K562 (cell line): ENCODE data around the gene TRUB1. TPM values are rescaled to one million over a fixed set of nuclear protein-coding genes. Genes with fewer than 3 reads are reported as not detected.

Experiments
- ATAC-seq: fragments of 200-7000 bp; cut with Tn5 transposase; 3 replicates; pipeline ENCODE4 v1.9.1; 2020; ENCODE audit warnings: moderate library complexity
- BruUV-seq: library from RNA; stranded (reverse); fragments of 400-500 nt; replicated peaks from 2 replicates; lab custom pipeline; 2021; lab: Mats Ljungman, UMichigan
- CTCF ChIA-PET: fragments of 300-600 bp; formaldehyde crosslinking; extraction: SDS; loops from one replicate; lab custom pipeline; 2021; ENCODE audit warnings: low intra/inter-chr PET ratio; lab: Yijun Ruan, JAX
- POLR2A ChIA-PET: fragments of 300-600, 350-650 bp; sonication (Branson Sonifier 250); formaldehyde crosslinking; extraction: SDS; loops from one replicate; lab custom pipeline; 2021; ENCODE audit warnings: antibody characterized with exemption, inconsistent platforms; lab: Yijun Ruan, JAX
- DNase-seq, 4 experiments: peaks; one replicate each; pipeline versions ENCODE4 v3.0.0 to v3.0.0-alpha.2; 2011 to 2018; ENCODE audit warnings: low spot score in 3 of 4, mixed read lengths in 3 of 4; ENCODE audit errors: extremely low read depth in 1 of 4
- FAIRE-seq: peaks from 2 replicates; lab custom pipeline; 2011; peaks lifted over from hg19 to GRCh38; lab: Jason Lieb, UNC
- H2AFZ ChIP-seq: 2 replicates; pipeline ENCODE4 v1.6.0; 2011; ENCODE audit warnings: low read depth, low read length, control low read depth, inconsistent platforms
- H3K27ac ChIP-seq: fragments of 200-600 bp; 3 replicates; pipeline ENCODE4 v1.8.0; 2011; ENCODE audit warnings: low read depth, mild to moderate bottlenecking, control low read depth, inconsistent platforms, low read length, moderate library complexity, mixed read lengths; ENCODE audit errors: extremely low read depth
- H3K27me3 ChIP-seq, 2 experiments: fragments of 300-600 bp in 1 of 2; 2 replicates in 1 of 2; 3 replicates in 1 of 2; pipeline versions ENCODE4 v1.6.0 to v1.8.0; 2011; ENCODE audit warnings: inconsistent platforms in 2 of 2, low read length in 2 of 2, mild to moderate bottlenecking in 1 of 2, mixed read lengths in 1 of 2, moderate library complexity in 1 of 2; ENCODE audit not compliant: control insufficient read depth in 2 of 2, insufficient read depth in 2 of 2
- H3K36me3 ChIP-seq: fragments of 300-600 bp; 3 replicates; pipeline ENCODE4 v1.8.0; 2011; ENCODE audit warnings: mild to moderate bottlenecking, low read length, inconsistent platforms; ENCODE audit not compliant: control insufficient read depth, insufficient read depth
- H3K4me1 ChIP-seq, 2 experiments: fragments of 200-600 bp in 1 of 2; replicated peaks in 1 of 2; 2 replicates in 1 of 2; 3 replicates in 1 of 2; pipeline versions ENCODE4 v1.5.1 to v1.8.0; 2011; ENCODE audit warnings: inconsistent platforms in 2 of 2, low read length in 2 of 2, mild to moderate bottlenecking in 1 of 2, mixed read lengths in 1 of 2, moderate library complexity in 1 of 2; ENCODE audit not compliant: control insufficient read depth in 2 of 2, insufficient read depth in 2 of 2
- H3K4me2 ChIP-seq: 2 replicates; pipeline ENCODE4 v1.6.1; 2011; ENCODE audit warnings: low read length, control low read depth, inconsistent platforms, mixed read lengths; ENCODE audit not compliant: insufficient read depth
- H3K4me3 ChIP-seq: fragments of 200-600 bp; sonication (generic), shearing (Covaris generic); 2 replicates; pipeline ENCODE4 v1.5.1; 2016; ENCODE audit warnings: control low read depth, inconsistent platforms
- H3K79me2 ChIP-seq: fragments of 200-600 bp; 3 replicates; pipeline ENCODE4 v1.8.0; 2011; ENCODE audit warnings: low read length, inconsistent platforms; ENCODE audit not compliant: control insufficient read depth, insufficient read depth
- H3K9ac ChIP-seq, 2 experiments: 2 replicates each; pipeline versions ENCODE4 v1.6.0 to v1.6.1; 2011; ENCODE audit warnings: low read depth in 2 of 2, low read length in 2 of 2, control low read depth in 1 of 2, inconsistent platforms in 1 of 2, mild to moderate bottlenecking in 1 of 2, mixed read lengths in 1 of 2; ENCODE audit not compliant: insufficient read depth in 1 of 2
- H3K9me1 ChIP-seq: one replicate; pipeline ENCODE4 v1.6.0; 2011; ENCODE audit warnings: inconsistent platforms, mild to moderate bottlenecking, low read length, moderate library complexity; ENCODE audit not compliant: control insufficient read depth, insufficient read depth
- H3K9me3 ChIP-seq: replicated peaks from 2 replicates; pipeline ENCODE4 v1.5.1; 2011; ENCODE audit warnings: low read depth, low read length, inconsistent platforms; ENCODE audit not compliant: control insufficient read depth, insufficient read depth
- H4K20me1 ChIP-seq: replicated peaks from 2 replicates; pipeline ENCODE4 v1.6.1; 2011; ENCODE audit warnings: low read length, inconsistent platforms, mixed read lengths; ENCODE audit not compliant: control insufficient read depth, insufficient read depth
- ETV1 ChIP-seq: fragments of 450-650 bp; conservative IDR thresholded peaks from 2 replicates; pipeline ENCODE4 v1.6.1; 2016; ENCODE audit warnings: missing genetic modification characterization, control low read depth, low read depth, missing compliant biosample characterization
- GTF2A2 ChIP-seq: IDR thresholded peaks from 2 replicates; pipeline ENCODE4 v1.6.1; 2016; ENCODE audit warnings: mild to moderate bottlenecking, missing genetic modification characterization, missing compliant biosample characterization
- MYBL2 ChIP-seq, 2 experiments: fragments of 450-650 bp in 1 of 2; sonication (generic) in 1 of 2; formaldehyde crosslinking in 1 of 2; IDR thresholded peaks; 2 replicates each; pipeline versions ENCODE4 v1.6.1 to v1.8.1; 2017 to 2022; ENCODE audit warnings: borderline replicate concordance in 1 of 2, inconsistent platforms in 1 of 2, low read depth in 1 of 2, mild to moderate bottlenecking in 1 of 2, missing genetic modification reagents in 1 of 2, moderate library complexity in 1 of 2
- RAD51 ChIP-seq: fragments of 450-650 bp; IDR thresholded peaks from 2 replicates; pipeline ENCODE4 v1.7.1; 2016; ENCODE audit warnings: low read depth, mild to moderate bottlenecking, borderline replicate concordance
- SRSF1 ChIP-seq: fragments of 200-400 bp; formaldehyde crosslinking; IDR thresholded peaks from 2 replicates; pipeline ENCODE4 v1.6.1; 2017; ENCODE audit warnings: mild to moderate bottlenecking, low read depth, low read length, moderate library complexity
- ZNF197 ChIP-seq: fragments of 200-800 bp; sonication (Bioruptor generic); IDR thresholded peaks from 2 replicates; pipeline ENCODE4 v1.6.1; 2016; ENCODE audit warnings: low read depth, missing genetic modification characterization, missing compliant biosample characterization
- WGBS: fragments of 100-300 bp; shearing (Covaris generic); methylation state at CpG from one replicate; pipeline ENCODE4 v1.1.6; 2016; ENCODE audit warnings: low coverage, mixed read lengths; ENCODE audit not compliant: insufficient coverage; ENCODE audit errors: missing lambda C conversion rate; 5-methylcytosine and 5-hydroxymethylcytosine counted together
- in situ Hi-C: fragments of 300-500 bp; cut with MboI; formaldehyde crosslinking; loops from 4 replicates; pipeline ENCODE4 v1.15.0; 2018; ENCODE audit warnings: inconsistent platforms, mixed read lengths
- intact Hi-C: fragments of 100-400 bp; cut with micrococcal nuclease; formaldehyde crosslinking; loops from 2 replicates; pipeline ENCODE4 v1.14.2; 2022
- polyA plus RNA-seq, 8 experiments: library from polyadenylated mRNA; depleted of rRNA in 4 of 8; stranded (reverse) in 5 of 8; unstranded in 3 of 8; fragments of >200 nt; fragmentation: Nextera tagmentation in 2 of 8; fragmentation: Illumina TruSeq in 1 of 8; extraction: Ambion mirVana in 2 of 8; extraction: Trizol in 1 of 8; gene quantifications; 2 replicates each; pipeline versions ENCODE4 v1.2.1 to v1.2.3, GENCODE V29; 2011 to 2014; ENCODE audit warnings: inconsistent platforms in 1 of 8, missing spikeins in 1 of 8
- total RNA-seq, 7 experiments: library from RNA; depleted of rRNA in 6 of 7; stranded (reverse); fragments of >200 nt in 6 of 7; fragmentation: Illumina TruSeq in 2 of 7; extraction: Trizol in 2 of 7; gene quantifications; 2 replicates each; pipeline versions ENCODE4 v1.2.1 to v1.2.3, GENCODE V29; 2011 to 2021; ENCODE audit warnings: low replicate concordance in 1 of 7
- TF ChIP-seq, protein P1 (sequence below), 2 experiments: fragments of 450-650 bp in 1 of 2; sonication (generic) in 1 of 2; formaldehyde crosslinking in 1 of 2; IDR thresholded peaks; 2 replicates each; pipeline versions ENCODE4 v1.7.1 to v1.9.0; 2016 to 2022; ENCODE audit warnings: inconsistent platforms in 1 of 2, mild to moderate bottlenecking in 1 of 2, missing genetic modification reagents in 1 of 2
- TF ChIP-seq, protein P2 (sequence below), 2 experiments: fragments of 450-650 bp in 1 of 2; IDR thresholded peaks; 2 replicates each; pipeline ENCODE4 v1.6.1; 2011 to 2017; ENCODE audit warnings: low read depth in 2 of 2, antibody characterized with exemption in 1 of 2, borderline replicate concordance in 1 of 2, low read length in 1 of 2, mild to moderate bottlenecking in 1 of 2, mixed read lengths in 1 of 2; ENCODE audit not compliant: control insufficient read depth in 1 of 2

The TRUB1 gene
- total and polyA plus RNA-seq, 9 of the 15 experiments (the other 6 are each of a cell fraction or from before 2014, with no cell fraction given): 4.6 to 16.5 (median 11.5) TPM

DNA sequence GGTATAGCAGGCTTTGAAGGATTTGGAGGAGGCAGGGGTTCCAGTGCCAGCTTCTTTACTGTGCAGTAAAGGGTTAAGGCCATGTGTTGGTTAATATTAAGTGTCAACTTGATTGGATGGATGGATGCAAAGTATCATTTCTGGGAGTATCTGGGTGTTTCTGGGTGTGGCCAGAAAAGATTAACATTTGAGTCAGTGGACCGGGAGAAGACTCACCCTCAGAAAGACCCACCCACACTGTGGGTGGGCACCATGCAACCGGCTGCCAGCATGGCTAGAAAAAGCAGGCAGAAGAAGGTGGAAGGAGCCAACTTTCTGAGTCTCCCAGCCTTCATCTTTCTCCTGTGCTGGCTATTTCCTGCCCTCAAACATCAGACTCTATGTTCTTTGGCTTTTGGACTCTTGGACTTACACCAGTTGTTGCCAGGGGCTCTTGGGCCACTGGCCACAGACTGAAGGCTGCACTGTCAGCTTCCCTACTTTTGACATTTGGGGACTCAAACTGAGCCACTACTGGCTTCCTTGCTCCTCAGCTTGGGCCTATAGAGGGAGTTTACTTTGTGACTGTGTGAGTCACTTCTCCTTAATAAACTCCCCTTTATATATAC is 6.8 kb upstream of the TRUB1 start:
- no peak for ATAC-seq
- intact Hi-C loops: no loop called here
- BruUV-seq: no TSS peak
- H3K27ac ChIP-seq: no peak overlapping the region
- H3K4me1 ChIP-seq: no peaks in the 10 kb centered on the region
- FAIRE-seq: no peak
- H2AFZ ChIP-seq: no peak overlapping the region
- in situ Hi-C loops: no loop called here
- no peak overlapping the region for H3K9ac ChIP-seq
- no peak overlapping the region for H3K4me2 ChIP-seq
- H3K9me1 ChIP-seq: no peaks in the 10 kb centered on the region
- ChIA-PET POLR2A (no interaction called here), CTCF (no interaction called here)
- no peaks in the 10 kb centered on the region for H3K27me3 ChIP-seq
- TF ChIP-seq RAD51 (no peak), ETV1 (tag) (no peak), GTF2A2 (no peak), SRSF1 (no peak), MYBL2 (IDR thresholded peaks at IDR 0.05; ENCODE audit: low read depth) (no peak), MYBL2 (CRISPR knock-in tag; IDR thresholded peaks at IDR 0.05; ENCODE audit: borderline replicate concordance) (no peak), ZNF197 (CRISPR knock-in tag) (no peak)
- TF ChIP-seq, protein P1, sequence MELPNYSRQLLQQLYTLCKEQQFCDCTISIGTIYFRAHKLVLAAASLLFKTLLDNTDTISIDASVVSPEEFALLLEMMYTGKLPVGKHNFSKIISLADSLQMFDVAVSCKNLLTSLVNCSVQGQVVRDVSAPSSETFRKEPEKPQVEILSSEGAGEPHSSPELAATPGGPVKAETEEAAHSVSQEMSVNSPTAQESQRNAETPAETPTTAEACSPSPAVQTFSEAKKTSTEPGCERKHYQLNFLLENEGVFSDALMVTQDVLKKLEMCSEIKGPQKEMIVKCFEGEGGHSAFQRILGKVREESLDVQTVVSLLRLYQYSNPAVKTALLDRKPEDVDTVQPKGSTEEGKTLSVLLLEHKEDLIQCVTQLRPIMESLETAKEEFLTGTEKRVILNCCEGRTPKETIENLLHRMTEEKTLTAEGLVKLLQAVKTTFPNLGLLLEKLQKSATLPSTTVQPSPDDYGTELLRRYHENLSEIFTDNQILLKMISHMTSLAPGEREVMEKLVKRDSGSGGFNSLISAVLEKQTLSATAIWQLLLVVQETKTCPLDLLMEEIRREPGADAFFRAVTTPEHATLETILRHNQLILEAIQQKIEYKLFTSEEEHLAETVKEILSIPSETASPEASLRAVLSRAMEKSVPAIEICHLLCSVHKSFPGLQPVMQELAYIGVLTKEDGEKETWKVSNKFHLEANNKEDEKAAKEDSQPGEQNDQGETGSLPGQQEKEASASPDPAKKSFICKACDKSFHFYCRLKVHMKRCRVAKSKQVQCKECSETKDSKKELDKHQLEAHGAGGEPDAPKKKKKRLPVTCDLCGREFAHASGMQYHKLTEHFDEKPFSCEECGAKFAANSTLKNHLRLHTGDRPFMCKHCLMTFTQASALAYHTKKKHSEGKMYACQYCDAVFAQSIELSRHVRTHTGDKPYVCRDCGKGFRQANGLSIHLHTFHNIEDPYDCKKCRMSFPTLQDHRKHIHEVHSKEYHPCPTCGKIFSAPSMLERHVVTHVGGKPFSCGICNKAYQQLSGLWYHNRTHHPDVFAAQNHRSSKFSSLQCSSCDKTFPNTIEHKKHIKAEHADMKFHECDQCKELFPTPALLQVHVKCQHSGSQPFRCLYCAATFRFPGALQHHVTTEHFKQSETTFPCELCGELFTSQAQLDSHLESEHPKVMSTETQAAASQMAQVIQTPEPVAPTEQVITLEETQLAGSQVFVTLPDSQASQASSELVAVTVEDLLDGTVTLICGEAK (IDR thresholded peaks at IDR 0.05): no peak
- TF ChIP-seq, protein P1 (CRISPR knock-in tag; IDR thresholded peaks at IDR 0.05): no peak
- TF ChIP-seq, protein P2, sequence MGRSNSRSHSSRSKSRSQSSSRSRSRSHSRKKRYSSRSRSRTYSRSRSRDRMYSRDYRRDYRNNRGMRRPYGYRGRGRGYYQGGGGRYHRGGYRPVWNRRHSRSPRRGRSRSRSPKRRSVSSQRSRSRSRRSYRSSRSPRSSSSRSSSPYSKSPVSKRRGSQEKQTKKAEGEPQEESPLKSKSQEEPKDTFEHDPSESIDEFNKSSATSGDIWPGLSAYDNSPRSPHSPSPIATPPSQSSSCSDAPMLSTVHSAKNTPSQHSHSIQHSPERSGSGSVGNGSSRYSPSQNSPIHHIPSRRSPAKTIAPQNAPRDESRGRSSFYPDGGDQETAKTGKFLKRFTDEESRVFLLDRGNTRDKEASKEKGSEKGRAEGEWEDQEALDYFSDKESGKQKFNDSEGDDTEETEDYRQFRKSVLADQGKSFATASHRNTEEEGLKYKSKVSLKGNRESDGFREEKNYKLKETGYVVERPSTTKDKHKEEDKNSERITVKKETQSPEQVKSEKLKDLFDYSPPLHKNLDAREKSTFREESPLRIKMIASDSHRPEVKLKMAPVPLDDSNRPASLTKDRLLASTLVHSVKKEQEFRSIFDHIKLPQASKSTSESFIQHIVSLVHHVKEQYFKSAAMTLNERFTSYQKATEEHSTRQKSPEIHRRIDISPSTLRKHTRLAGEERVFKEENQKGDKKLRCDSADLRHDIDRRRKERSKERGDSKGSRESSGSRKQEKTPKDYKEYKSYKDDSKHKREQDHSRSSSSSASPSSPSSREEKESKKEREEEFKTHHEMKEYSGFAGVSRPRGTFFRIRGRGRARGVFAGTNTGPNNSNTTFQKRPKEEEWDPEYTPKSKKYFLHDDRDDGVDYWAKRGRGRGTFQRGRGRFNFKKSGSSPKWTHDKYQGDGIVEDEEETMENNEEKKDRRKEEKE (IDR thresholded peaks at IDR 0.05; ENCODE audit: borderline replicate concordance in 1 of 2, control insufficient read depth in 1 of 2, low read depth in 2 of 2, low read length in 1 of 2): no peak
- H4K20me1 ChIP-seq: no peaks in the 10 kb centered on the region
- no peaks in the 10 kb centered on the region for H3K36me3 ChIP-seq
- WGBS: 14% methylated on average over 1 of the region's 2 CpGs
- no peak overlapping the region for H3K4me3 ChIP-seq
- DNase-seq: no peak
- no peaks in the 10 kb centered on the region for H3K79me2 ChIP-seq
- no peaks in the 10 kb centered on the region for H3K9me3 ChIP-seq
